GM13976 (cell line): ENCODE measurements around the gene PRELID1.
A peak's percentile ranks its signal among the peaks of the same experiment; 100 is the strongest.

Experiments
- DNase-seq: peaks from one replicate; pipeline ENCODE4 v3.0.0; 2012; ENCODE audit warnings: low spot score
- CTCF ChIP-seq: IDR thresholded peaks from 2 replicates; pipeline ENCODE4 v1.5.1; 2012; ENCODE audit warnings: borderline replicate concordance, mild to moderate bottlenecking; ENCODE audit not compliant: insufficient read depth; ENCODE audit errors: extremely low read depth, missing control alignments, control extremely low read depth
- in situ Hi-C: fragments of 300-500 bp; cut with MboI; formaldehyde crosslinking; loops from one replicate; pipeline ENCODE4 v1.12.0; 2022; ENCODE audit warnings: low sequenced_read_pairs, mixed read lengths, inconsistent platforms; ENCODE audit not compliant: unreplicated experiment

Gene PRELID1

GRCh38 chr5:177312649-177313181, 9.1 kb downstream of the PRELID1 start:
- in situ Hi-C loops: no loop called here
- no peak for TF ChIP-seq CTCF
- DNase-seq: peak; percentile 74

GRCh38 chr5:177313561-177314259, 10.1 kb downstream of the PRELID1 start:
- in situ Hi-C loops: no loop called here
- TF ChIP-seq CTCF: no peak

GRCh38 chr5:177314376-177315342, 11.1 kb downstream of the PRELID1 start:
- in situ Hi-C loops: no loop called here
- DNase-seq: no peak
- no peak for TF ChIP-seq CTCF

More at GRCh38 chr5:177313561-177314259, 10.1 kb downstream of the PRELID1 start:
- DNase-seq: no peak

GRCh38 chr5:177315411-177315810, 11.8 kb downstream of the PRELID1 start:
- TF ChIP-seq CTCF: no peak
- DNase-seq: no peak
- in situ Hi-C loops: no loop called here

GRCh38 chr5:177316005-177316404, 12.4 kb downstream of the PRELID1 start:
- in situ Hi-C loops: no loop called here
- no peak for DNase-seq
- TF ChIP-seq CTCF: no peak

GRCh38 chr5:177317959-177318377, 14.4 kb downstream of the PRELID1 start:
- TF ChIP-seq CTCF: peak; percentile 76
- in situ Hi-C loops: no loop called here
- peak; percentile 79 for DNase-seq
